Stimulated activated naive B cell treated with anti-CD40 and anti-IgM and Interleukin-4, amounts not matched to agents 10 μg/mL and 1 μg/mL and 100 μg/mL, for 72 hours (primary cell): Measurements from ENCODE around the gene PTPN11.
"Not testable (repeated sequence)": the region's sequence is repeated elsewhere in the genome, so short reads cannot be mapped to it uniquely, and the experiment has no call there.

Source experiments
- ATAC-seq, 2 donors: fragments of 150-1000 bp; cut with Tn5 transposase; replicated peaks; 2 replicates each; pipeline ENCODE4 v1.10.0; 2021; ENCODE audit warnings: moderate library complexity in 1 of 2
- DNase-seq: peaks from one replicate; pipeline ENCODE4 v3.0.0; 2021
- H3K27ac Mint-ChIP-seq: one replicate; pipeline ENCODE4 v1.8.0; 2022; ENCODE audit warnings: mild to moderate bottlenecking, mixed read lengths
- H3K27me3 Mint-ChIP-seq, 2 donors: one replicate each; pipeline ENCODE4 v1.8.0; 2022; ENCODE audit warnings: mixed read lengths in 2 of 2
- H3K36me3 Mint-ChIP-seq, 2 donors: one replicate each; pipeline ENCODE4 v1.8.0; 2022; ENCODE audit warnings: mixed read lengths in 2 of 2, mild to moderate bottlenecking in 1 of 2
- H3K4me1 Mint-ChIP-seq, 2 donors: one replicate each; pipeline ENCODE4 v1.8.0; 2022; ENCODE audit warnings: mixed read lengths in 2 of 2, mild to moderate bottlenecking in 1 of 2
- H3K4me3 Mint-ChIP-seq, 2 donors: one replicate each; pipeline ENCODE4 v1.8.0; 2022; ENCODE audit warnings: mild to moderate bottlenecking in 2 of 2, mixed read lengths in 2 of 2, moderate library complexity in 1 of 2
- H3K9me3 Mint-ChIP-seq, 2 donors: one replicate each; pipeline ENCODE4 v1.8.0; 2022; ENCODE audit warnings: mixed read lengths in 2 of 2, mild to moderate bottlenecking in 1 of 2

The PTPN11 gene

DNA sequence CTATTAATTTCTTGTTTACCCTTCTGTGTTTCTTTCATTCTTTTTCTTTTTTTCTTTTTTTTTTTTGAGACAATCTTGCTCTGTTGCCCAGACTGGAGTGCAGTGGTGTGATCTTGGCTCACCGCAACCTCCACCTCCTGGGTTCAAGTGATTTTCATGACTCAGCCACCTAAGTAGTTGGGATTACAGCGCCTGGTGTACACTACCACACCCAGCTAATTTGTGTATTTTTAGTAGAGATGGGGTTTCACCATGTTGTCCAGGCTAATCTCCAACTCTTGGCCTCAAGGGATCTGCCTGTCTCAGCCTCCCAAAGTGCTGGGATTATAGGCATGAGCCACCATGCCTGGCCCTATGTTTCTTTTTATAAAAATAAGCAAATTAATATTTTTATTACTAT is 29.4 kb downstream of the PTPN11 start:
- Mint-ChIP-seq H3K4me1 (peaks cover 4 to 14% of the 10 kb centered on the region in 2 donors), H3K27ac (peak overlapping the region; percentile 42), H3K36me3 (peaks cover 17 to 38% of the 10 kb centered on the region in 2 donors)
- ATAC-seq, H3K4me3 Mint-ChIP-seq, H3K9me3 Mint-ChIP-seq, H3K27me3 Mint-ChIP-seq, DNase-seq: not testable (repeated sequence)

DNA sequence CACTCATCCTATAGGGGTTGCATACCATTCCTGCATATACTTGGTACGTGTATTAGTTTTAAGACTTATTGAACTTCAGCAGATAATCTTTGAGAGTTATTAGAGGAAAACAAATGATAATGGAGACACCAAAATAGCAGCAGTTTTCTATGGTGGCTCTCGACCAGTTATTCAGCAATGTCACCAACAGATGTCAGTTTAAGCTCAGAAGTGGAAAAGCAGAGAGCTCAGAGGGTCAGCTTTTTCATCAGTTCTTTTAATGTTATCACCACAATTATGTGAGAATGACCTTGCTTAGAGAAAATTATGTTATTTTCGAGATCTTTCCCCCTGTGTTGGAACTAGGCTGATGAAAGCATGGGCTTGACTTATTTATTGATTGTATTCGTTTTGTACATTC is 32.0 kb downstream of the PTPN11 start:
- Mint-ChIP-seq H3K27me3 (no peaks in the 10 kb centered on the region), H3K36me3 (peaks cover 24 to 41% of the 10 kb centered on the region in 2 donors), H3K4me3 (no peak overlapping the region), H3K4me1 (peaks cover 4 to 13% of the 10 kb centered on the region in 2 donors), H3K27ac (no peak overlapping the region), H3K9me3 (no peaks in the 10 kb centered on the region)
- DNase-seq = no peak
- ATAC-seq = no peak

DNA sequence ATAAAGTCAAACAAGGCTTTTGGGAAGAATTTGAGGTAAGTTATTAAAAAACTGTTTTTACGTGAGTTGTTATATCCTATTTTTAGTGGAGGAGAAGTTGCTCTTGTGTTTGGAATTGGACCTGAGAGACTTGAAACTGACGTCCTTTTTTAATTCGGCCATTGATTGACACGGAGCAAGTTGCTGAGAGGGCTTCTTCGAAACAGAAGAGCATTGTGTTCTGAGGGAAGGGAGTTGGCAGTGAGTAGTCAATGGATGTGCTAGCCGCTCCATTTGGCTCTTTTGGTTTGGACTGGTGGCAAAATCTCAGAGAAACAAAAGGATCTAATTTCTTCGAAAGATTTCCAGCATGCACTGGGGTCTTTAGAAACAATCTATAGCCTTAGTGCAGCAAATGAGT is 37.3 kb downstream of the PTPN11 start:
- Mint-ChIP-seq H3K27me3 (no peaks in the 10 kb centered on the region), H3K27ac (no peak overlapping the region), H3K36me3 (peaks cover 44 to 62% of the 10 kb centered on the region in 2 donors), H3K9me3 (peaks cover 0 to 1% of the 10 kb centered on the region in 2 donors), H3K4me3 (no peak overlapping the region), H3K4me1 (peaks cover 0 to 5% of the 10 kb centered on the region in 2 donors)
- ATAC-seq = no peak
- DNase-seq = no peak

DNA sequence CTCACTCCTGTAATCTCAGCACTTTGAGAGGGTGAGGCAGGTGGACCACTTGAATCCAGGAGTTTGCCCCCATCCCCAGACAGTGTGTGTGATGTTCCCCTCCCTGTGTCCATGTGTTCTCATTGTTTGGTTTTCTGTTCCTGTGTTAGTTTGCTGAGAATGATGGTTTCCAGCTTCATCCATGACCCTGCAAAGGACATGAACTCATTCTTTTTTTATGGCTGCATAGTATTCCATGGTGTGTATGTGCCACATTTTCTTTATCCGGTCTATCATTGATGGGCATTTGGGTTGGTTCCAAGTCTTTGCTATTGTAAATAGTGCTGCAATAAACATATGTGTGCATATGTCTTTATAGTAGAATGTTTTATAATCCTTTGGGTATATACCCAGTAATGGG is 38.4 kb downstream of the PTPN11 start:
- not testable (repeated sequence) for H3K4me1 Mint-ChIP-seq, DNase-seq, H3K4me3 Mint-ChIP-seq, H3K9me3 Mint-ChIP-seq, ATAC-seq, H3K27ac Mint-ChIP-seq, H3K27me3 Mint-ChIP-seq
- peaks cover 51 to 63% of the 10 kb centered on the region in 2 donors for H3K36me3 Mint-ChIP-seq

DNA sequence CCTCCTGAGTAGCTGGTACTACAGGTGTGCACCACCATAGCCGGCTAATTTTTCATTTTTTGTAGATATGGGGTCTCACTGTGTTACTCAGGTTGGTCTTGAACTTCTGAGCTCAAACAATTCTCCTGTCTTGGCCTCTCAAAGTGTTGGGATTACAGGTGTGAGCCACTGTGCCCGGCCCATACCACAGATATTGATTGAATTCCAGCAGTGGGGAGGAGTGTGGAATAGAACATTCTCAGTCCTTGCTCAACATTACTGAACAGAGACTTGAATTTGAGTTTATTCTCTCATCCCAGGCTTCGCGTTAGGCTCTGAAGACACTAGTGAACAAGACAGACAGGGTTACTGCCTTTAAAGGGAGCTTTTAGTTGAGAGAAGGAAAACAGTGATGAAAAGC is 39.6 kb downstream of the PTPN11 start:
- H3K4me3 Mint-ChIP-seq = no peak overlapping the region
- DNase-seq (no peak), ATAC-seq (no peak)
- peaks cover 45 to 58% of the 10 kb centered on the region in 2 donors for H3K36me3 Mint-ChIP-seq
- H3K27me3 Mint-ChIP-seq = no peaks in the 10 kb centered on the region
- H3K9me3 Mint-ChIP-seq = peaks cover 0 to 1% of the 10 kb centered on the region in 2 donors
- H3K27ac Mint-ChIP-seq = no peak overlapping the region
- H3K4me1 Mint-ChIP-seq = peaks cover 2 to 8% of the 10 kb centered on the region in 2 donors

DNA sequence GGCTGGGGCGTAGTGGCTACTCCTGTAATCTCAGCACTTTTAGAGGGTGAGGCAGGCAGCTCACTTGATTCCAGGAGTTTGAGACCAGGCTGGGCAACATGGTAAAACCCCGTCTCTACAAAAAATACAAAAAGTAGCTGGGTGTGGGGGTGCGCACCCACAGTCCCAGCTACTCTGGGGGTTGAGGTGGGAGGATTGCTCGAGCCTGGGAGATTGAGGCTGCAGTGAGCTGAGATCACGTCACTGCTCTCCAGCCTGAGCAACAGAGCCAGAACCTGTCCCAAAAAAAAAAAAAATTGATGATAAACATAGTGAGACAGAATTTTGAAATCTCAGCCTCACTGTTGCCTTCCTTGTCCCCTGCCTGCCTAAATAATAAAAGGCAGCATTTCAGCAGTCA is 40.0 kb downstream of the PTPN11 start:
- Mint-ChIP-seq H3K4me1 (peaks cover 6 to 10% of the 10 kb centered on the region in 2 donors), H3K27ac (no peak overlapping the region), H3K4me3 (no peak overlapping the region), H3K36me3 (peaks cover 42 to 58% of the 10 kb centered on the region in 2 donors), H3K9me3 (peaks cover 0 to 1% of the 10 kb centered on the region in 2 donors), H3K27me3 (no peaks in the 10 kb centered on the region)
- no peak for DNase-seq
- no peak for ATAC-seq

DNA sequence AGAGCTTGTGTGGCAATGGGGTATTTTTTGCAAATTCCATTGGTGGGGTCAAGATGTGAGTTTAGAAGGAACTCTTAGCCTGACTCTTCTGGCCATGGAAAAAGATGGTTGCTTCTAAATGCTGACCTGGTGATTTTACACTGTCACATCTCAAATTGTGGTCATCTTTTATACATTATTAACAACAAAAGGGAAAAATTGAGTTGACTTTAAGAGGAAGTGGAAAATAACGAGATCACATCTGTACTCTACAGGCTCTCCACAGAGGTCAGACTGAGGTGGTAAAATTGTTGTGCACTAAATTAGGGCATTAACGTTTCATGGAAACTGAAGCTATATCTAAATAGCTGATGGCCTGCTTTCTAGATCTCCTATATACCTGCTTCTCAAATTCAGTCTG is 44.7 kb downstream of the PTPN11 start:
- no peaks in the 10 kb centered on the region for H3K27me3 Mint-ChIP-seq
- peak overlapping the region; percentile 76 for H3K27ac Mint-ChIP-seq

DNA sequence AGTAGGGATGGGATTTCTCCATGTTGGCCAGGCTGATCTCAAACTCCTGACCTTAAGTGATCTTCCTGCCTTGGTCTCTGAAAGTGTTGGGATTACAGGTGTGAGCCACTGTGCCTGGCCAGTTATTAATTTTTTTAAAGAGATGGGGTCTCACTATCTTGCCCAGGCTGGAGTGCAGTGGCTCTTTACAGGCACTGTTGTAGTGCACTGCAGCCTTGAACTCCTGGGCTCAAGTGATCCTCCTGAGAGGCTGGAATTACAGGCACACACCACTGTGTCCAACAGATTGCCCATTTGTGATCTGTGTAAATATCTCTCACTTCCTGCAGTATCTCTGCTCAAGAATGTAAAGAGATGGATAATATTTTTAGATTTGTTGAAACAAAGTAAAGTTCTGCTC is 45.9 kb downstream of the PTPN11 start:
- Mint-ChIP-seq H3K36me3 (peaks cover 38 to 56% of the 10 kb centered on the region in 2 donors), H3K4me1 (peaks cover 24 to 41% of the 10 kb centered on the region in 2 donors), H3K9me3 (no peaks in the 10 kb centered on the region), H3K4me3 (no peak overlapping the region), H3K27me3 (no peaks in the 10 kb centered on the region), H3K27ac (no peak overlapping the region)
- no peak for DNase-seq
- no peak for ATAC-seq

More for the DNA sequence above, 44.7 kb downstream of the PTPN11 start:
- DNase-seq (peak; percentile 5), ATAC-seq (peak; percentile 98)
- peak overlapping the region; percentile 6 to 11 for H3K4me3 Mint-ChIP-seq
- H3K9me3 Mint-ChIP-seq = no peaks in the 10 kb centered on the region
- H3K4me1 Mint-ChIP-seq = peaks cover 22 to 40% of the 10 kb centered on the region in 2 donors
- H3K36me3 Mint-ChIP-seq = peaks cover 33 to 60% of the 10 kb centered on the region in 2 donors

DNA sequence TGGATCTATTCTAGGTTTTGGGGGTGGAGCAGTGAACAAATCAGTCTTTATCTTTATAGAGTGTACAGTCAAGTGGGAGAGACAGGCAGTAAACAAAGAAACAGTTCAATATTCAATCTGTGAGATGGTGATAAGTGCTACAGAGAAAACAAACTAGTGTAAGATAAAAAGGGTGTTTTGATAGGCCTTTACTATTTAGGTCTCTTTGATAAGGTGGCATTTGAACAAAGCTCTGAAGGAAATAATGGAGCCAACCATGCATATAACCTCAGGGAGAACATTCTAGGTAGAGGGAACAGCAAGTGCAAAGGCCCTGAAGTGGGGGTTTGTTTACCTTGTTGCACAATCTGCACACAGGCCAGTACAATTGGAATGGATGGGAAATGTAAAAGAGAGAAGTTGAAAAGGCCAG is 47.3 kb downstream of the PTPN11 start:
- no peak overlapping the region for H3K4me3 Mint-ChIP-seq
- H3K4me1 Mint-ChIP-seq = peaks cover 21 to 41% of the 10 kb centered on the region in 2 donors
- H3K27me3 Mint-ChIP-seq = no peaks in the 10 kb centered on the region
- no peaks in the 10 kb centered on the region for H3K9me3 Mint-ChIP-seq
- DNase-seq = no peak
- no peak for ATAC-seq
- H3K36me3 Mint-ChIP-seq = peaks cover 36 to 53% of the 10 kb centered on the region in 2 donors
- peak overlapping the region; percentile 63 for H3K27ac Mint-ChIP-seq

DNA sequence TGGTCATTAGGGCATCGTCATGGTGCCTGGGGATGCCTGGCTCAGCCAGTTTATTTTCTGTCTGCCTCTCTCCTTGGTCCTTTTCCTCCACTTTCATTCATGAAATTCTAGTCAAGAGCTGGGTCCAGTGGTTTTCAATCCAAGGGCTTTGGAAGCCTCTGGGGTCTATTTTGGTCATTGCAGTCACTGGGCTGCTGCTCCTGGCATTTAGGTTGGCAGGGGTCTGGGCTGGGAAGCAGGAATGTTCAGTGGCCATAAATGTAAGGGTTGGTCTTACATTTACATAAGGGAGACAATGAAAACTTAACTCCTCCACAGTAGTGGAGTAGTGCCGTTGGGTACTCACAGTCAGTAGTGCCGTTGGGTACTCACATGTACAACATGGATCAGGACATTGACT is 48.1 kb downstream of the PTPN11 start:
- ATAC-seq (no peak), DNase-seq (no peak)
- no peak overlapping the region for H3K27ac Mint-ChIP-seq
- H3K36me3 Mint-ChIP-seq = peaks cover 35 to 51% of the 10 kb centered on the region in 2 donors
- H3K9me3 Mint-ChIP-seq = no peaks in the 10 kb centered on the region
- H3K4me3 Mint-ChIP-seq = no peak overlapping the region
- no peaks in the 10 kb centered on the region for H3K27me3 Mint-ChIP-seq
- peaks cover 20 to 41% of the 10 kb centered on the region in 2 donors for H3K4me1 Mint-ChIP-seq

DNA sequence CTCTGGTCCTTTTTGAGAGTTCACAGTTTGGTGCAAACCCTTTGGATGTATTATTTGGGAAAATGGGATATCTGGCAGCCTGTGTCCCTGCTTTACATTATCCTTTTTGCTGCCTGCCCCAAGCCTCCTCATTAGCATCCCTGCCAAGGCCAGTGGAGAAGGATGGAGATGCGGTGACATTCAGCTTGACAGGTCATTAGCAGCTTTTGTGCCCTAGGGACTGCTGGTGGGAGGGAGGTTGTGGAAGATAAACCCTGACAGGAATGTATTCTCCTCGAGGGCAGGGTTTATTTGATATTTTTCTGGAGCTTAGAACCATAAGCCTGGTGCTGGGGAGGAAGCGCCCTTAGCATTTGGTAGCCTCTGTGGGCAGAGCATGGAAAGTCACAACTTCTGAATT is 49.3 kb downstream of the PTPN11 start:
- Mint-ChIP-seq H3K4me3 (no peak overlapping the region), H3K27ac (peak overlapping the region; percentile 59), H3K9me3 (no peaks in the 10 kb centered on the region), H3K36me3 (peaks cover 43 to 56% of the 10 kb centered on the region in 2 donors), H3K27me3 (no peaks in the 10 kb centered on the region), H3K4me1 (peaks cover 20 to 43% of the 10 kb centered on the region in 2 donors)
- ATAC-seq (no peak), DNase-seq (no peak)

DNA sequence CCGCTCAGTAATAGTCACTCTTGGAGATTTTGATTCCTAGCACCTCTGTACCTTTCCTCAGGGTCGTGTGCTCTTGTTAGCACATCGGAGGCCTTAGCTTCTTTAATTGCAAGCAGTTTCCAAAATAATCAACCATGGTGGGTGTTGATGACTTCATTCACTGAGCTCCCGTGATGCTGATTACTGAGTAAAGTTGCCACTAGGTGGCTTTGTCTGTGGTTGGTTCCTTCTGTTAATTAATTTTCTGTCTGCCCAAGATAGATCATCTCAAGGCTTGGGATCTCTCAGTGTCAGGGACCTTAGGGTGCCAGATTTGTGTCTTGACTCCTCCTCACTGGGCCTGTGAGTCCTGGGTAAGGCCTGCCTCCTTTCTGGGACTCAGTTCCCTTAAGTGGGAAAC is 54.3 kb downstream of the PTPN11 start:
- H3K9me3 Mint-ChIP-seq = no peaks in the 10 kb centered on the region
- peaks cover 52 to 56% of the 10 kb centered on the region in 2 donors for H3K36me3 Mint-ChIP-seq
- peaks cover 6 to 10% of the 10 kb centered on the region in 2 donors for H3K4me1 Mint-ChIP-seq
- DNase-seq (no peak), ATAC-seq (peak in 1 of 2 donors; percentile 21)
- H3K4me3 Mint-ChIP-seq = no peak overlapping the region
- H3K27me3 Mint-ChIP-seq = no peaks in the 10 kb centered on the region
- peak overlapping the region; percentile 67 for H3K27ac Mint-ChIP-seq

DNA sequence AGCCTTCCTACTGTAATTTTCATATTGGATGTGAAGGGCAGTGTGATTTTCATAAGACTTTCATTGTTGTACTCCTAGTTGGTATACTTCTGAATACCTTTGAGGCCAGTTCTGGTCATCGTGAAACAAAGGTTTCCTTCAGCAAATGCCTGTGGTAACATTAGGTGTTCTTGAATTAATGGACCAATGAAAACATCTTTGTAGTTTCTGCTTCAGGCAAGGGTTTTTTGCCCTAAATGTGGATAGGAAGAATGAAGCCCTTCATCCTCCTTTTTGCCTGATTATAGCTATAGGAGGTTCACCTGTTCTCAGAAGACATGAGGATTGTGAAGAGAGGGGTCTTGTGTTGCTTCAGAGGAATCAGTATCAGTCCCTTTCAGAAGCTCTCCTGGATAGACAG is 60.7 kb downstream of the PTPN11 start:
- Mint-ChIP-seq H3K4me1 (no peaks in the 10 kb centered on the region), H3K27ac (no peak overlapping the region), H3K36me3 (peaks cover 77 to 83% of the 10 kb centered on the region in 2 donors), H3K4me3 (no peak overlapping the region), H3K9me3 (no peaks in the 10 kb centered on the region), H3K27me3 (no peaks in the 10 kb centered on the region)
- DNase-seq = no peak
- ATAC-seq = no peak

DNA sequence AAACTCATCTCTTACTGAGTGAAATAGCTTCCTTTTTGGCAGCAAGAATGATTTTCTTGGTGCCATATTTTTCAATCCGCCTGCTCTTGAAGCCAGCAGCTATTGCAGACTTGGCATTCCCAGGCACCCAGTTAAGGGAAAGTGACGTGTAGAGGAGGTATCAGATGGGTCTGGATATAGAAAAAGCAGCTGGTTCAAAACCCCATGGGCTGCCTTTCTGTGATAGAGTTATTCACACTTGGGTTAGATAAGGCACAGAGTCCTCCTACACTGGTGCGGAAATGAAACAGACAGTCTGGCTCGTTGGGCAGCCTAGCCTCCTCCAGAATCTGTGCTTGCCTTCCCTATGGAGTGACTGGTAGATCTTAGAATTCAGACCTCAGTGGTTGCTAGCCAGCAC is 62.2 kb downstream of the PTPN11 start:
- no peaks in the 10 kb centered on the region for H3K4me1 Mint-ChIP-seq
- H3K27me3 Mint-ChIP-seq = no peaks in the 10 kb centered on the region
- no peak overlapping the region for H3K4me3 Mint-ChIP-seq
- no peak for DNase-seq
- H3K36me3 Mint-ChIP-seq = peaks cover 81 to 84% of the 10 kb centered on the region in 2 donors
- H3K27ac Mint-ChIP-seq = no peak overlapping the region
- no peaks in the 10 kb centered on the region for H3K9me3 Mint-ChIP-seq
- no peak for ATAC-seq

DNA sequence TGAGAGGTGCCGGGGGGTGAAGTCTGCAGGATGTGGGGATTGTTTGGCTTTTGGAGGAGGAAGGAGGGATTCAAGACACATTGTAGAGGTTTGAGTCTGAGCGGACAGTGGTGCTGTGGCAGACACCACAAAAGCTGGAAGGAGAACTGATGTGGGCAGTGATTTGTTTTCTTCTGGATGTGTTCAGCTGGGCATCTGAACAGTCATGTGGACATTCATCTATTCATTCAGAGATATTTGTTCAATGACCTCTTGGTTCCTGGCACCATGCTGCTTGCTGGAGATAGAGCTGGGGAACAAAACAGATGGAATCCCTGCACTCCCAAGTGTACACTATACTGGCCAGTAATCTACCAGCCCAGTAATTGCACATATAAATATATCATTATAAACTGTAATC is 64.0 kb downstream of the PTPN11 start:
- no peak for DNase-seq
- no peaks in the 10 kb centered on the region for H3K9me3 Mint-ChIP-seq
- H3K27me3 Mint-ChIP-seq = no peaks in the 10 kb centered on the region
- no peak overlapping the region for H3K4me3 Mint-ChIP-seq
- H3K36me3 Mint-ChIP-seq = peaks cover 81 to 88% of the 10 kb centered on the region in 2 donors
- no peak for ATAC-seq
- no peak overlapping the region for H3K27ac Mint-ChIP-seq
- H3K4me1 Mint-ChIP-seq = no peaks in the 10 kb centered on the region

DNA sequence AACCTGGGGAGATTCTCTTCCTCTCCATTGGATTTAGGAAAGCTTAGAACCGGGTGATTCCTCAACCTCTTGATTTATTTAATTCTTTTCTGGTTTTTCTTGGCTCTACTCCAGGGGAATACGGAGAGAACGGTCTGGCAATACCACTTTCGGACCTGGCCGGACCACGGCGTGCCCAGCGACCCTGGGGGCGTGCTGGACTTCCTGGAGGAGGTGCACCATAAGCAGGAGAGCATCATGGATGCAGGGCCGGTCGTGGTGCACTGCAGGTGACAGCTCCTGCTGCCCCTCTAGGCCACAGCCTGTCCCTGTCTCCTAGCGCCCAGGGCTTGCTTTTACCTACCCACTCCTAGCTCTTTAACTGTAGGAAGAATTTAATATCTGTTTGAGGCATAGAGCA is 67.6 kb downstream of the PTPN11 start:
- DNase-seq (no peak), ATAC-seq (no peak)
- Mint-ChIP-seq H3K4me3 (no peak overlapping the region), H3K4me1 (no peaks in the 10 kb centered on the region), H3K9me3 (no peaks in the 10 kb centered on the region), H3K36me3 (peaks cover 63 to 79% of the 10 kb centered on the region in 2 donors), H3K27ac (peak overlapping the region; percentile 37), H3K27me3 (no peaks in the 10 kb centered on the region)
